Measurements from ENCODE around the gene PEDS1.

Gene PEDS1

DNA sequence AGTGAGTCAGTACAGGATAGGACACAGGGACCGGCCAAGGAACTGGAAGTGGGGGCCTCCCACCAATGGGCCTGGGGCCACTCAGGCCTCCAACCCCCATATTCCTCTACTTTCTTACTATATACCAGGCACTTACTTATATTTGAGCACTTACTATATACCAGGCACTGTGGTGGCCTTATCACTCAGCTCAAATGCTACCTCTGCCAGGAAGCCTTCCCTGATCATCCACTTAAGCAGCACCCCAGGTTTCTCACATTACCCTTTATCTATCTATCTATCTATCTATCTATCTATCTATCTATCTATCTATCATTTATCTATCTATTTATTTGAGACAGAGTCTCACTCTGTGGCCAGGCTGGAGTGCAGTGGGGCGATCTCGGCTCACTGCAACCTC is 28.2 kb downstream of the PEDS1 start:
- no peak for TF ChIP-seq CTCF (IDR thresholded peaks at IDR 0.05; ENCODE audit: low read depth, low read length, missing control alignments)
- DNase-seq (ENCODE audit: extremely low read depth, low read depth) = no peak
- no peak overlapping the region for H3K4me3 ChIP-seq (replicated peaks; ENCODE audit: low read depth, low read length)

DNA sequence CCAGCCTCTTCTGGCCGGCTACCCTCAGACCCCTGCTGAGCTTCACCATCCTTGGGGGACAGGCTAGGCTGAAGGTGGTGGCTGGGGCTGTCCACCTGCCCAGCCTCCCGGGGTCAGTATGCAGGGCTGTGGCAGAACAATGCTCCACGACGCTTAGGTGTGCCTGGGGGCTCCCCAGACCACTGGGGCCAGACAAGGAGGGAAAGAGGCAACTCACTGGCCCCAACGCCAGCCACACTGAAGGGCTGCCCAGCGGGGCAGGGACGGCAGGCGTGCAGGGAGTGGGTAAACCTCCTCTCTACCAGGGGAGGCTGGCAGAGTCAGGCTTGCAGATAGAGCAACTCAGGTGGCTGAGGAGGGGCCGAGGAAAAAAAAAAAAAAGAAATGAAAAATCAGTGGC is 29.0 kb downstream of the PEDS1 start:
- no peak for DNase-seq (ENCODE audit: extremely low read depth, low read depth)
- TF ChIP-seq CTCF (IDR thresholded peaks at IDR 0.05; ENCODE audit: low read depth, low read length, missing control alignments) = no peak
- no peak overlapping the region for H3K4me3 ChIP-seq (replicated peaks; ENCODE audit: low read depth, low read length)

- TF ChIP-seq CTCF (IDR thresholded peaks at IDR 0.05; ENCODE audit: low read depth, low read length, missing control alignments) = no peak
- no peak for DNase-seq (ENCODE audit: extremely low read depth, low read depth)
- H3K4me3 ChIP-seq (replicated peaks; ENCODE audit: low read depth, low read length) = no peak overlapping the region
Observed at GRCh38 chr20:50123418-50123817, 30.1 kb downstream of the PEDS1 start.

GRCh38 chr20:50122763-50123162 is 30.8 kb downstream of the PEDS1 start:
- no peak overlapping the region for H3K4me3 ChIP-seq (replicated peaks; ENCODE audit: low read depth, low read length)
- DNase-seq (ENCODE audit: extremely low read depth, low read depth) = no peak
- TF ChIP-seq CTCF (IDR thresholded peaks at IDR 0.05; ENCODE audit: low read depth, low read length, missing control alignments) = no peak

DNA sequence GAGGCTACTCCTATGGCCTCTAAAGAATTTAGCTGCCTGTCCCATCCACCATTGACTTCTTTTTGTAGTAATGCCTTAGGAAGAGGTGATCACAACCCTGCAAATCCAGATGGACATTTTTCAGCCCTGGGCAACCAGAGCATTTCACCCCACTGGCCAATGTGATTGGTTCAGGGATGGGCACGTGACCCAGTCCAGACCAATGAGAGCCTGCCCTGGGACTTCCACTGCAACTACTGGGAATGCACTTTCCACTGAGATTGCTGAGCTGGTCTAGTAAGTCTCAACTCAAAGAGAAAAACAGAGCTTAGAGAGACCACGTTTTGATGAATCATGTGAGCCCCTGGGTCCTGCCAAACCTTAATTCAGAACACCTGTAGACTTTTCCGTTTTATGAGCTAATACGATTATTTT is 31.7 kb downstream of the PEDS1 start:
- peak; percentile 98 for DNase-seq (ENCODE audit: extremely low read depth, low read depth)
- no peak for TF ChIP-seq CTCF (IDR thresholded peaks at IDR 0.05; ENCODE audit: low read depth, low read length, missing control alignments)
- H3K4me3 ChIP-seq (replicated peaks; ENCODE audit: low read depth, low read length) = no peak overlapping the region

DNA sequence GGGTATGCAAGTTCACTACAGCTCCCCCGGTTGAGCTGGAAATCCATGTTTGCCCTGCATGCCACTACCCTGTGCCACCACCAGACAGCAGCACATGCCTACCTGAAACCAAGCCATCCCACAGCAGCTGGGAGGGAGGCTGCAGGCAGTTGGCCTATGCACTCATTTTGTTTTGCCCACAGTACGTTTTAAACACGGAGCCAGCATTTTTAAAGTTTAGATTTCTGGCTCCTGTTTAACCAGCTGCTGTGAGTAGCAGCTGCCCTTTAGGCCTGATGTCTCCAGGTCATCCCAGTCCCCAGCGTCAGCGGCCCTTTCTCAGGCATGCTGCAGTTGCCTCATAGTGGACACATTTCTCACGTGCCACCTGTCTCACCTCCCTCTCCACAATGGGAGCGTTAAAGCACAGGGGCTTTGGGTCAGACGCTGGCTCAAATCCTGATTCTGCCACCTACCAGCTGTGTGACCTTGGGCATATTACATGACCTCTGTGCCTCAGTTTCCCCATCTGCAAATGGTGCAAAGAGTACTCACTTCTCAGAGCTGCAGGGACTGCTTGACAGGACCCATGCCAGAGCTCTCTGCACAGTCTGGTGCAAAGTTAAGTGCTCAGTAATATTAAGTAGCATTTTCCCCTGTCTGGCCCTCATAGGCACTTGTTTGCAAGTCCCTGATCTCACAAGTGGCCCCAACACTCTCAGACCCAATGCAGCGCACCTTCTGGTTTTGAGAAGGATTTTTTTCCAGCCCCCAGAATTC is 32.4 kb downstream of the PEDS1 start:
- peak; percentile 63 for TF ChIP-seq CTCF (IDR thresholded peaks at IDR 0.05; ENCODE audit: low read depth, low read length, missing control alignments)

DNA sequence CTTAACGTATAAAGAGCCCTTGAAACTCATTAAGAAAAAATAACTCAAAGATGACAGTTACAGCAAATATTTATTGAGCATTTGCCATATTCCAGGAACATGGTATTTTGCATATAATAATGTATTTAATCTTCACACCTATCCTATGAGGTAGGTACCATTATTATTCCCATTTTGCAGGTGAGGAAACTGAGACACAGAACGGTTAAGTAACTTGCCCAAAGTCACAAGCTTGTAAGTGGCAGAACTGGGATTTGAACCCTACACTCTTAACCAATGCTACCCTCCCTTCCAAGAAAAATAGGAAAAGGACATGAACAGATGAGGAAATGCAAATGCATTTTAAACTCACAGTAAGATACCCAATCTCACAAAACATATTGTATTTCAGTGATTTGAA is 35.3 kb downstream of the PEDS1 start:
- H3K4me3 ChIP-seq (replicated peaks; ENCODE audit: low read depth, low read length) = no peak overlapping the region
- DNase-seq (ENCODE audit: extremely low read depth, low read depth) = no peak
- no peak for TF ChIP-seq CTCF (IDR thresholded peaks at IDR 0.05; ENCODE audit: low read depth, low read length, missing control alignments)

More for the DNA sequence above, 32.4 kb downstream of the PEDS1 start:
- no peak for DNase-seq (ENCODE audit: extremely low read depth, low read depth)
- H3K4me3 ChIP-seq (replicated peaks; ENCODE audit: low read depth, low read length) = no peak overlapping the region

Measured in HFF-Myc (cell line).